Left lung (tissue), 10 donors: ENCODE results near the gene CUX1. TPM values are rescaled to one million over a fixed set of nuclear protein-coding genes. Genes with fewer than 3 reads are reported as not detected.

Experiments
- ATAC-seq: fragments of 200-7000 bp; cut with Tn5 transposase; one replicate; pipeline ENCODE4 v1.9.1; 2020; ENCODE audit warnings: moderate library complexity
- DNase-seq, 4 donors: peaks; one replicate each; pipeline ENCODE4 v3.0.0-alpha.2; 2013 to 2020
- H3K27ac ChIP-seq, 2 donors: fragments of 200-600 bp; sonication (generic) in 1 of 2; one replicate each; pipeline versions ENCODE4 v1.5.0 to v1.8.0; 2020 to 2021
- H3K27me3 ChIP-seq, 2 donors: fragments of 200-600 bp; sonication (generic) in 1 of 2; one replicate each; pipeline versions ENCODE4 v1.5.0 to v1.8.0; 2020 to 2021
- H3K36me3 ChIP-seq, 2 donors: fragments of 200-600 bp; sonication (generic) in 1 of 2; one replicate each; pipeline versions ENCODE4 v1.5.0 to v1.8.0; 2020 to 2021
- H3K4me1 ChIP-seq, 2 donors: fragments of 200-600 bp; one replicate each; pipeline ENCODE4 v1.8.0; 2021
- H3K4me3 ChIP-seq, 2 donors: fragments of 200-600 bp; sonication (generic) in 1 of 2; one replicate each; pipeline versions ENCODE4 v1.5.0 to v1.8.0; 2020 to 2021; ENCODE audit warnings: mild to moderate bottlenecking in 1 of 2
- H3K9me3 ChIP-seq, 2 donors: fragments of 200-600 bp; sonication (generic) in 1 of 2; one replicate each; pipeline versions ENCODE4 v1.5.0 to v1.8.0; 2020 to 2021
- CTCF ChIP-seq, 2 donors: fragments of 200-600 bp; sonication (generic) in 1 of 2; IDR thresholded peaks; one replicate each; pipeline versions ENCODE4 v1.5.0 to v1.8.0; 2021; ENCODE audit warnings: antibody characterized with exemption in 2 of 2
- intact Hi-C, 2 donors: fragments of 100-400 bp; cut with DNase I; formaldehyde crosslinking; loops; one replicate each; pipeline versions ENCODE4 v1.11.2 to v1.14.2; 2022
- polyA plus RNA-seq, 6 donors: library from polyadenylated mRNA; unstranded; fragments of 120-200 nt; gene quantifications; one replicate each; pipeline ENCODE4 v1.2.1, GENCODE V29; 2013; ENCODE audit not compliant: insufficient read length in 6 of 6
- total RNA-seq, 2 donors: library from RNA; stranded (reverse); fragmentation: NEBNext Ultra II Directional; extraction: Animal tissue kit (Norgen Biotek cat#: 25700); gene quantifications; one replicate each; pipeline ENCODE4 v1.2.1, GENCODE V29; 2021
- donor health status: DM: no; HTN: yes; CAD: no.
- donor health status: DM: no; HTN: no; CAD: no.

The CUX1 gene
- total and polyA plus RNA-seq, 8 donors = 86.4 to 157 (median 96.4) TPM

- no peak for DNase-seq
- Histone ChIP-seq H3K4me3 (no peak overlapping the region), H3K36me3 (peaks cover 0 to 8% of the 10 kb centered on the region in 2 donors), H3K4me1 (peaks cover 12 to 32% of the 10 kb centered on the region in 2 donors), H3K27ac (no peak overlapping the region), H3K27me3 (no peaks in the 10 kb centered on the region), H3K9me3 (no peaks in the 10 kb centered on the region)
- no peak for TF ChIP-seq CTCF (IDR thresholded peaks at IDR 0.05)
- ATAC-seq = no peak
- intact Hi-C loops = no loop called here
Observed at GRCh38 chr7:101863598-101863997, 46.2 kb downstream of the CUX1 start.

- Histone ChIP-seq H3K27ac (no peak overlapping the region), H3K4me1 (peaks cover 8 to 27% of the 10 kb centered on the region in 2 donors), H3K4me3 (no peak overlapping the region), H3K36me3 (peaks cover 0 to 8% of the 10 kb centered on the region in 2 donors), H3K9me3 (no peaks in the 10 kb centered on the region), H3K27me3 (no peaks in the 10 kb centered on the region)
- ATAC-seq = no peak
- no peak for TF ChIP-seq CTCF (IDR thresholded peaks at IDR 0.05)
- no peak for DNase-seq
- intact Hi-C loops = no loop called here
Observed at GRCh38 chr7:101864039-101864438, 46.6 kb downstream of the CUX1 start.

- Histone ChIP-seq H3K27me3 (no peaks in the 10 kb centered on the region), H3K36me3 (peaks cover 0 to 8% of the 10 kb centered on the region in 2 donors), H3K9me3 (no peaks in the 10 kb centered on the region), H3K27ac (no peak overlapping the region), H3K4me3 (no peak overlapping the region), H3K4me1 (peaks cover under 1 to 24% of the 10 kb centered on the region in 2 donors)
- no peak for ATAC-seq
- TF ChIP-seq CTCF (IDR thresholded peaks at IDR 0.05) = no peak
- no peak for DNase-seq
- intact Hi-C loops = no loop called here
Observed at GRCh38 chr7:101865031-101865430, 47.6 kb downstream of the CUX1 start.

- Histone ChIP-seq H3K4me3 (no peak overlapping the region), H3K4me1 (peaks cover 0 to 24% of the 10 kb centered on the region in 2 donors), H3K36me3 (peaks cover 0 to 8% of the 10 kb centered on the region in 2 donors), H3K27ac (no peak overlapping the region), H3K9me3 (no peaks in the 10 kb centered on the region), H3K27me3 (no peaks in the 10 kb centered on the region)
- intact Hi-C loops = no loop called here
- TF ChIP-seq CTCF (IDR thresholded peaks at IDR 0.05) = no peak
- DNase-seq = no peak
- no peak for ATAC-seq
Observed at GRCh38 chr7:101865455-101865854, 48.0 kb downstream of the CUX1 start.

- H3K36me3 ChIP-seq = peaks cover 0 to 8% of the 10 kb centered on the region in 2 donors
- no peak for TF ChIP-seq CTCF (IDR thresholded peaks at IDR 0.05)
- intact Hi-C loops = no loop called here
- no peak overlapping the region for H3K27ac ChIP-seq
- DNase-seq (no peak), ATAC-seq (no peak)
- H3K9me3 ChIP-seq = no peaks in the 10 kb centered on the region
- H3K27me3 ChIP-seq = no peaks in the 10 kb centered on the region
- peaks cover 2 to 26% of the 10 kb centered on the region in 2 donors for H3K4me1 ChIP-seq
- H3K4me3 ChIP-seq = no peak overlapping the region
Observed at GRCh38 chr7:101866328-101866727, 48.9 kb downstream of the CUX1 start.
